Esophagus muscularis mucosa (tissue), 4 donors: ENCODE measurements around the gene AXIN1. TPM values are rescaled to one million over a fixed set of nuclear protein-coding genes. Genes with fewer than 3 reads are reported as not detected.
A peak's percentile ranks its signal among the peaks of the same experiment; 100 is the strongest.

ENCODE experiments used
- DNase-seq: peaks from one replicate; pipeline ENCODE4 v3.0.0-alpha.2; 2017; ENCODE audit errors: extremely low spot score
- H3K27ac ChIP-seq, 4 donors: fragments of 200-600 bp; sonication (generic); replicated peaks in 1 of 4; 1 replicate in 3 of 4; 2 replicates in 1 of 4; pipeline ENCODE4 v1.5.1; 2016 to 2019; ENCODE audit warnings: mild to moderate bottlenecking in 1 of 4
- H3K27me3 ChIP-seq, 4 donors: fragments of 200-600 bp; sonication (generic); one replicate each; pipeline versions ENCODE4 v1.5.1 to v1.6.0; 2016 to 2019
- H3K36me3 ChIP-seq, 4 donors: fragments of 200-600 bp; sonication (generic); one replicate each; pipeline ENCODE4 v1.5.1; 2016 to 2019
- H3K4me1 ChIP-seq, 4 donors: fragments of 200-600 bp; sonication (generic); one replicate each; pipeline ENCODE4 v1.5.1; 2016 to 2019
- H3K4me3 ChIP-seq, 4 donors: fragments of 200-600 bp; sonication (generic); 1 replicate in 2 of 4; 2 replicates in 2 of 4; pipeline ENCODE4 v1.5.1; 2016 to 2019; ENCODE audit warnings: mild to moderate bottlenecking in 4 of 4, moderate library complexity in 1 of 4
- H3K9me3 ChIP-seq, 4 donors: fragments of 200-600 bp; sonication (generic); 1 replicate in 3 of 4; 2 replicates in 1 of 4; pipeline ENCODE4 v1.5.1; 2016 to 2019
- EP300 ChIP-seq: sonication (generic); formaldehyde crosslinking; IDR thresholded peaks from one replicate; pipeline ENCODE4 v1.6.1; 2017; ENCODE audit warnings: antibody characterized with exemption
- POLR2A ChIP-seq: fragments of 450-650 bp; IDR thresholded peaks from one replicate; pipeline ENCODE4 v1.6.1; 2017; ENCODE audit warnings: antibody characterized with exemption, moderate library complexity, mild to moderate bottlenecking, low read depth
- POLR2AphosphoS5 ChIP-seq, 2 donors: sonication (generic); formaldehyde crosslinking; IDR thresholded peaks; one replicate each; pipeline ENCODE4 v1.6.1; 2017; ENCODE audit warnings: antibody characterized with exemption in 2 of 2
- WGBS: methylation state at CpG from one replicate; pipeline ENCODE4 v1.1.5; 2018; 5-methylcytosine and 5-hydroxymethylcytosine counted together
- intact Hi-C: fragments of 100-400 bp; cut with DNase I; formaldehyde crosslinking; loops from one replicate; pipeline ENCODE4 v1.15.1; 2023
- total RNA-seq, 4 donors: library from RNA; depleted of rRNA; stranded (reverse); fragments of >200 nt; gene quantifications; one replicate each; pipeline versions ENCODE4 v1.1.0 to v1.2.1, GENCODE V29; 2016
- TF ChIP-seq, protein P1 (sequence below), 3 experiments: fragments of 200-600 bp in 2 of 3; fragments of 450-650 bp in 1 of 3; sonication (generic) in 2 of 3; IDR thresholded peaks; one replicate each; pipeline ENCODE4 v1.5.1; 2017 to 2019; ENCODE audit warnings: antibody characterized with exemption in 3 of 3, mild to moderate bottlenecking in 2 of 3, moderate library complexity in 1 of 3

AXIN1 gene
- total RNA-seq, 4 donors from 2014 or later: 24.1 to 56.2 (median 44.1) TPM

DNA sequence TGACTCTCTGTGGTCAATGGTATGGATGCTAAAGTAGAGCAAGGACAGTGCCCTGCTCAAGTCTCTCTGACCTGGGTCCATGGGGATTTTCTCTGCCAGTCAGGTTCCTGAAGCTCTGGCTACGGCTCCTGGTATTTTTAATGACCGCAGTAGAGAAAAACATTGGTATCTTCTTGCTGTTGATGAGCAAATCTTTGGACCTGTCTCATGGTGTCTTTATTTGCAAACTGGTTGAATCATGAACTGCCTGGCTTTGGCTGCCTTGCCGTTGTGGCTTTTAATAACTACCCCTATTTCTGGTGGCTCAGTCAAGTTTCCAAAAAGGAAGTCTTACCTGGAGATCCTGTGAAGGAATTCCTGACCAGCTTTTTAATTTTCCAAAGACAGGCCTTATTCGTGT, 109.2 kb downstream of the AXIN1 start:
- WGBS: 81% methylated on average over 4 of the region's 4 CpGs
- Histone ChIP-seq H3K36me3 (peaks cover 0 to 11% (median 3%) of the 10 kb centered on the region in 4 donors), H3K4me1 (peaks cover 11 to 37% (median 34%) of the 10 kb centered on the region in 4 donors), H3K27ac (peak overlapping the region in 2 of 4 donors; percentile 9 to 18), H3K9me3 (no peaks in the 10 kb centered on the region), H3K27me3 (no peaks in the 10 kb centered on the region), H3K4me3 (no peak overlapping the region)
- TF ChIP-seq POLR2AphosphoS5 (IDR thresholded peaks at IDR 0.05): no peak
- TF ChIP-seq, protein P1, sequence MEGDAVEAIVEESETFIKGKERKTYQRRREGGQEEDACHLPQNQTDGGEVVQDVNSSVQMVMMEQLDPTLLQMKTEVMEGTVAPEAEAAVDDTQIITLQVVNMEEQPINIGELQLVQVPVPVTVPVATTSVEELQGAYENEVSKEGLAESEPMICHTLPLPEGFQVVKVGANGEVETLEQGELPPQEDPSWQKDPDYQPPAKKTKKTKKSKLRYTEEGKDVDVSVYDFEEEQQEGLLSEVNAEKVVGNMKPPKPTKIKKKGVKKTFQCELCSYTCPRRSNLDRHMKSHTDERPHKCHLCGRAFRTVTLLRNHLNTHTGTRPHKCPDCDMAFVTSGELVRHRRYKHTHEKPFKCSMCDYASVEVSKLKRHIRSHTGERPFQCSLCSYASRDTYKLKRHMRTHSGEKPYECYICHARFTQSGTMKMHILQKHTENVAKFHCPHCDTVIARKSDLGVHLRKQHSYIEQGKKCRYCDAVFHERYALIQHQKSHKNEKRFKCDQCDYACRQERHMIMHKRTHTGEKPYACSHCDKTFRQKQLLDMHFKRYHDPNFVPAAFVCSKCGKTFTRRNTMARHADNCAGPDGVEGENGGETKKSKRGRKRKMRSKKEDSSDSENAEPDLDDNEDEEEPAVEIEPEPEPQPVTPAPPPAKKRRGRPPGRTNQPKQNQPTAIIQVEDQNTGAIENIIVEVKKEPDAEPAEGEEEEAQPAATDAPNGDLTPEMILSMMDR (IDR thresholded peaks at IDR 0.05): no peak
- TF ChIP-seq POLR2A: no peak
- no peak for TF ChIP-seq EP300
- no peak for DNase-seq
- intact Hi-C loops: no loop called here

DNA sequence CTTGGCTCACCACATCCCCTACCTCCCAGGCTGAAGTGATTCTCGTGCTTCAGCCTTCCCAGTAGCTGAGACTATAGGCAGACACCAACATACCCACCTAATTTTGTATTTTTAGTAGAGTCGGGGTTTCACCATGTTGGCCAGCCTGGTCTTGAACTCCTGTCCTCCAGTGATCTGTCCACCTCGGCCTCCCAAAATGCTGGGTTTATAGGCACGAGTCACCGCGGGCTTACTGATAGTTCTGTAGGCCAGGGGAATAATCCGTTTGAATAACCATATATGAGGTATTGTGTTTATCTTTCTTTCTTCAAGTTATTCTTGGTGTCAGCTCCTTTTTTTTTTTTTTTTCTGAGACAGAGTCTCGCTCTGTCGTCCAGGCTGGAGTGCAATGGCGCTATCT, 110.2 kb downstream of the AXIN1 start:
- intact Hi-C loops: no loop called here
- WGBS: 62% methylated on average over 10 of the region's 10 CpGs
- DNase-seq: no peak
- Histone ChIP-seq H3K9me3 (no peaks in the 10 kb centered on the region), H3K27me3 (no peaks in the 10 kb centered on the region), H3K4me3 (no peak overlapping the region), H3K36me3 (peaks cover 0 to 11% (median 0%) of the 10 kb centered on the region in 4 donors), H3K27ac (peak overlapping the region; percentile 28 to 50 (median 30)), H3K4me1 (peaks cover 11 to 37% (median 34%) of the 10 kb centered on the region in 4 donors)
- no peak for TF ChIP-seq EP300
- TF ChIP-seq POLR2AphosphoS5 (IDR thresholded peaks at IDR 0.05): no peak
- TF ChIP-seq, protein P1 (IDR thresholded peaks at IDR 0.05): no peak
- no peak for TF ChIP-seq POLR2A

DNA sequence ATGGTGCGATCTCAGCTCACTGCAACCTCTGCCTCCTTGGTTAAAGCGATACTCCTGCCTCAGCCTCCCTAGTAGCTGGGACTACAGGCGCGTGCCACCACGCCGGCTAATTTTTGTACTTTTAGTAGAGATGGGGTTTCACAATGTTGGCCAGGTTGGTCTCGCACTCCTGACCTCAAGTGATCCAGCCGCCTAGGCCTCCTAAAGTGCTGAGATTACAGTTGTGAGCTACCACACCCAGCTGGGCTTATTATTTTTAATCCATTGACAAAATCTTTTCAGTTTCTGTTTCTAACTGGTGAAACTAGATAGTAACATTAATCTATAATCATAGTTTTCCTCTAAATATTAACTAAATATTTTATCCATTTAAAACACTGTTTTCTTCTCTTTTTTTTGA, 112.0 kb downstream of the AXIN1 start:
- Histone ChIP-seq H3K4me1 (peaks cover 21 to 46% (median 42%) of the 10 kb centered on the region in 4 donors), H3K27ac (peak overlapping the region; percentile 2 to 60 (median 20)), H3K4me3 (no peak overlapping the region), H3K9me3 (no peaks in the 10 kb centered on the region), H3K27me3 (no peaks in the 10 kb centered on the region), H3K36me3 (peaks cover 0 to 10% (median 0%) of the 10 kb centered on the region in 4 donors)
- 96% methylated on average over 8 of the region's 8 CpGs for WGBS
- no peak for TF ChIP-seq EP300
- TF ChIP-seq, protein P1 (IDR thresholded peaks at IDR 0.05): no peak
- TF ChIP-seq POLR2AphosphoS5 (IDR thresholded peaks at IDR 0.05): no peak
- no peak for TF ChIP-seq POLR2A
- intact Hi-C loops: no loop called here
- no peak for DNase-seq

DNA sequence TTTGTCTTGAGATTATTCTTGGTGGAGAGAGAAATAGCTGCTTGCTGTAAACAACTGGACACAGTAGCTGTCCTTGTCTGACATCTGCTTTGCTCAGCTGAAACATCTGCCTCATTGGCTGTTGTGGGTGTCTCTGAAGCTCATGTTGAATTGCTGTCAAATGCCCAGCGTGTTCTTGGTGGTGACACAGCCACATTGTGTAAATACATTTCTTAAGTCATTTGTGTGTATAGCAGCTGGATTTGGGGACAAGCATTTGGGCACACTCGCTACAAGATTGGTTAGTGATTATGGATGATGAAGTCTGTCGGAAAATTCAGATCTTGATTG, 112.6 kb downstream of the AXIN1 start:
- intact Hi-C loops: no loop called here
- Histone ChIP-seq H3K27ac (peak overlapping the region in 2 of 4 donors; percentile 2 to 60), H3K4me3 (no peak overlapping the region), H3K4me1 (peaks cover 25 to 50% (median 45%) of the 10 kb centered on the region in 4 donors), H3K9me3 (no peaks in the 10 kb centered on the region), H3K36me3 (peaks cover 0 to 10% (median 0%) of the 10 kb centered on the region in 4 donors), H3K27me3 (no peaks in the 10 kb centered on the region)
- no peak for DNase-seq
- WGBS: 75% methylated on average over 3 of the region's 3 CpGs
- TF ChIP-seq POLR2AphosphoS5 (IDR thresholded peaks at IDR 0.05): no peak
- no peak for TF ChIP-seq EP300
- TF ChIP-seq POLR2A: no peak
- TF ChIP-seq, protein P1 (IDR thresholded peaks at IDR 0.05): no peak

Other genes with a start within 250 kb of the AXIN1 start
- 10 to 100 TPM; 11.1 to 20.8 (median 14.1) TPM for gene NPRL3, start 214.1 kb downstream of the AXIN1 start, total RNA-seq
- gene HBZ, start 200.1 kb downstream of the AXIN1 start, total RNA-seq: not detected
- 1 to 10 TPM in 1 of 4 donors, not detected in 3; 3.8 TPM for gene HBM, start 186.7 kb downstream of the AXIN1 start, total RNA-seq
- gene HBA2, start 179.8 kb downstream of the AXIN1 start, total RNA-seq: 1,000 to 10,000 TPM in 1 of 4 donors, 100 to 1,000 TPM in 1, 10 to 100 TPM in 1, 1 to 10 TPM in 1; 1.7 to 1,686 (median 156) TPM
- gene HBA1, start 176.0 kb downstream of the AXIN1 start, total RNA-seq: 100 to 1,000 TPM in 1 of 4 donors, 10 to 100 TPM in 2, not detected in 1; 72.4 to 906 (median 98.6) TPM
- 1 to 10 TPM in 1 of 4 donors, not detected in 3; 1.2 TPM for gene HBQ1, start 172.3 kb downstream of the AXIN1 start, total RNA-seq
- 10 to 100 TPM; 34.8 to 60.6 (median 50.2) TPM for gene LUC7L, start 123.3 kb downstream of the AXIN1 start, total RNA-seq
- gene FAM234A, start 117.9 kb downstream of the AXIN1 start, total RNA-seq: 100 to 1,000 TPM in 1 of 4 donors, 10 to 100 TPM in 3; 61.0 to 129 (median 78.1) TPM
- gene RGS11, start 76.8 kb downstream of the AXIN1 start, total RNA-seq: 10 to 100 TPM in 2 of 4 donors, 1 to 10 TPM in 2; 7.1 to 18.2 (median 11.0) TPM
- gene ARHGDIG, start 72.1 kb downstream of the AXIN1 start, total RNA-seq: 1 to 10 TPM in 3 of 4 donors, under 1 TPM in 1; 0.80 to 4.8 (median 3.0) TPM
- gene PDIA2, start 69.6 kb downstream of the AXIN1 start, total RNA-seq: 1 to 10 TPM in 2 of 4 donors, under 1 TPM in 1, not detected in 1; 0.23 to 1.2 (median 1.0) TPM
- 10 to 100 TPM; 53.6 to 93.8 (median 69.5) TPM for gene MRPL28, start 17.8 kb upstream of the AXIN1 start, total RNA-seq
- 10 to 100 TPM; 32.8 to 53.5 (median 46.3) TPM for gene PGAP6, start 29.3 kb upstream of the AXIN1 start, total RNA-seq
- gene NME4, start 44.5 kb upstream of the AXIN1 start, total RNA-seq: 100 to 1,000 TPM; 114 to 158 (median 124) TPM
- 10 to 100 TPM; 11.8 to 18.3 (median 17.4) TPM for gene DECR2, start 49.2 kb upstream of the AXIN1 start, total RNA-seq
- gene RAB11FIP3, start 72.9 kb upstream of the AXIN1 start, total RNA-seq: 10 to 100 TPM; 50.3 to 77.9 (median 58.8) TPM
- 10 to 100 TPM; 24.9 to 44.7 (median 43.3) TPM for gene CAPN15, start 175.0 kb upstream of the AXIN1 start, total RNA-seq
- not detected for gene PRR35, start 207.7 kb upstream of the AXIN1 start, total RNA-seq
- gene NHLRC4, start 214.3 kb upstream of the AXIN1 start, total RNA-seq: 1 to 10 TPM; 1.2 to 2.6 (median 1.9) TPM
- gene PIGQ, start 217.2 kb upstream of the AXIN1 start, total RNA-seq: 10 to 100 TPM; 36.1 to 46.4 (median 40.7) TPM
- gene RAB40C, start 237.3 kb upstream of the AXIN1 start, total RNA-seq: 10 to 100 TPM; 20.8 to 25.3 (median 23.0) TPM